Femur (tissue), 1 donor: ENCODE measurements around the gene COX6A1.

Source experiments
- DNase-seq: peaks from one replicate; pipeline ENCODE4 v3.0.0-alpha.2; 2017

Gene COX6A1

GRCh38 chr12:120437735-120438494 lies at the start of gene COX6A1:
Gene COX6A1, plus strand, starts transcription at chr12:120438113. Its CDS starts 14 bp downstream, at chr12:120438127.
- DNase-seq, result peak; percentile 97

GRCh38 chr12:120388691-120389481 lies 49.0 kb upstream of the COX6A1 start:
- no peak for DNase-seq

GRCh38 chr12:120390540-120391120 lies 47.3 kb upstream of the COX6A1 start:
- no peak for DNase-seq

- DNase-seq, result no peak
These were observed 43.2 kb upstream of the COX6A1 start for GRCh38 chr12:120394483-120395367.

GRCh38 chr12:120397824-120398540 lies 39.9 kb upstream of the COX6A1 start:
- DNase-seq, result no peak

GRCh38 chr12:120399531-120399930 lies 38.4 kb upstream of the COX6A1 start:
- no peak for DNase-seq

- peak; percentile 39 for DNase-seq
These were observed 35.7 kb upstream of the COX6A1 start for GRCh38 chr12:120402217-120402616.

- DNase-seq, result no peak
These were observed 34.0 kb upstream of the COX6A1 start for GRCh38 chr12:120403869-120404268.

GRCh38 chr12:120404271-120404670 lies 33.6 kb upstream of the COX6A1 start:
- no peak for DNase-seq

GRCh38 chr12:120406069-120406468 lies 31.8 kb upstream of the COX6A1 start:
- no peak for DNase-seq

- no peak for DNase-seq
These were observed 31.4 kb upstream of the COX6A1 start for GRCh38 chr12:120406553-120406952.

GRCh38 chr12:120408771-120409170 lies 29.1 kb upstream of the COX6A1 start:
- DNase-seq, result no peak

- no peak for DNase-seq
These were observed 25.5 kb upstream of the COX6A1 start for GRCh38 chr12:120412421-120412820.

GRCh38 chr12:120413901-120414695 lies 23.8 kb upstream of the COX6A1 start:
- no peak for DNase-seq

GRCh38 chr12:120416490-120417216 lies 21.3 kb upstream of the COX6A1 start:
- no peak for DNase-seq

GRCh38 chr12:120417917-120418580 lies 19.9 kb upstream of the COX6A1 start:
- DNase-seq, result no peak

- no peak for DNase-seq
These were observed 16.2 kb upstream of the COX6A1 start for GRCh38 chr12:120421701-120422100.

- DNase-seq, result no peak
These were observed 14.9 kb upstream of the COX6A1 start for GRCh38 chr12:120422892-120423456.

- DNase-seq, result no peak
These were observed 12.1 kb upstream of the COX6A1 start for GRCh38 chr12:120425797-120426196.
